ENCODE measurements around the gene NKX3-2.

The NKX3-2 gene

GRCh38 chr4:13493793-13494192 lies 50.5 kb downstream of the NKX3-2 start:
- no peaks in the 10 kb centered on the region for H3K27me3 ChIP-seq (ENCODE audit: control insufficient read depth, insufficient read depth, low read length)
- H3K9ac ChIP-seq (ENCODE audit: low read depth, low read length) = no peak overlapping the region
- H3K36me3 ChIP-seq (ENCODE audit: control insufficient read depth, insufficient read depth, low read length) = no peaks in the 10 kb centered on the region
- H3K4me1 ChIP-seq (ENCODE audit: control insufficient read depth, insufficient read depth, low read length) = no peaks in the 10 kb centered on the region
- H3K9me3 ChIP-seq (ENCODE audit: control insufficient read depth, insufficient read depth, low read length) = no peaks in the 10 kb centered on the region
- no peak overlapping the region for H3K27ac ChIP-seq (ENCODE audit: low read depth, low read length)
- no peak overlapping the region for H3K4me3 ChIP-seq (ENCODE audit: low read depth, low read length)

GRCh38 chr4:13492747-13493146 lies 51.6 kb downstream of the NKX3-2 start:
- no peaks in the 10 kb centered on the region for H3K27me3 ChIP-seq (ENCODE audit: control insufficient read depth, insufficient read depth, low read length)
- no peaks in the 10 kb centered on the region for H3K4me1 ChIP-seq (ENCODE audit: control insufficient read depth, insufficient read depth, low read length)
- H3K9ac ChIP-seq (ENCODE audit: low read depth, low read length) = no peak overlapping the region
- no peak overlapping the region for H3K27ac ChIP-seq (ENCODE audit: low read depth, low read length)
- H3K9me3 ChIP-seq (ENCODE audit: control insufficient read depth, insufficient read depth, low read length) = 0 out of 2 replicates have a peak, but pooled peaks cover 2% of the 10 kb centered on the region
- H3K36me3 ChIP-seq (ENCODE audit: control insufficient read depth, insufficient read depth, low read length) = no peaks in the 10 kb centered on the region
- no peak overlapping the region for H3K4me3 ChIP-seq (ENCODE audit: low read depth, low read length)
